B cell (primary cell): Measurements from ENCODE around the gene KIR3DL2. TPM values are rescaled to one million over a fixed set of nuclear protein-coding genes. Genes with fewer than 3 reads are reported as not detected.
"Not testable (repeated sequence)": the region's sequence is repeated elsewhere in the genome, so short reads cannot be mapped to it uniquely, and the experiment has no call there.

Source experiments
- ATAC-seq: fragments of 200-7000 bp; cut with Tn5 transposase; one replicate; pipeline ENCODE4 v1.10.0; 2021; ENCODE audit warnings: low read depth, mild to moderate bottlenecking, moderate number of reproducible peaks, moderate library complexity
- CTCF ChIA-PET: fragments of 350-600 bp; sonication (Branson Sonifier 250); formaldehyde crosslinking; loops from one replicate; lab custom pipeline; 2021; ENCODE audit warnings: antibody characterized with exemption, inconsistent platforms; lab: Charles Lee
- POLR2A ChIA-PET: fragments of 350-600 bp; sonication (Branson Sonifier 250); formaldehyde crosslinking; loops from one replicate; lab custom pipeline; 2021; ENCODE audit warnings: antibody characterized with exemption; lab: Charles Lee
- DNase-seq: peaks from one replicate; pipeline ENCODE4 v3.0.0; 2013
- H2AFZ ChIP-seq: 2 replicates; pipeline ENCODE4 v1.6.1; 2012; ENCODE audit warnings: mild to moderate bottlenecking, low read depth, low read length; ENCODE audit not compliant: insufficient read depth, poor library complexity, severe bottlenecking
- H3K27ac ChIP-seq, 2 donors: 1 replicate in 1 of 2; 2 replicates in 1 of 2; pipeline ENCODE4 v1.5.1; 2012 to 2013; ENCODE audit warnings: low read length in 2 of 2, mild to moderate bottlenecking in 2 of 2, moderate library complexity in 1 of 2
- H3K27me3 ChIP-seq, 4 experiments: fragments of 200-600 bp in 1 of 4; sonication (generic) in 1 of 4; replicated peaks in 1 of 4; 1 replicate in 2 of 4; 2 replicates in 2 of 4; pipeline versions ENCODE4 v1.6.1 to v1.7.0; 2013 to 2016; ENCODE audit warnings: low read length in 3 of 4, mild to moderate bottlenecking in 2 of 4, mixed read lengths in 1 of 4, moderate library complexity in 1 of 4; ENCODE audit not compliant: insufficient read depth in 4 of 4, control insufficient read depth in 3 of 4; ENCODE audit errors: control extremely low read depth in 1 of 4
- H3K36me3 ChIP-seq, 2 experiments: replicated peaks in 1 of 2; 1 replicate in 1 of 2; 2 replicates in 1 of 2; pipeline versions ENCODE4 v1.6.1 to v1.7.1; 2013; ENCODE audit warnings: low read length in 1 of 2; ENCODE audit not compliant: insufficient read depth in 2 of 2, control insufficient read depth in 1 of 2; ENCODE audit errors: control extremely low read depth in 1 of 2, extremely low read depth in 1 of 2
- H3K4me1 ChIP-seq, 2 donors: fragments of 200-600 bp in 1 of 2; sonication (generic) in 1 of 2; 1 replicate in 1 of 2; 2 replicates in 1 of 2; pipeline versions ENCODE4 v1.5.1 to v1.6.1; 2013 to 2017; ENCODE audit warnings: low read length in 2 of 2; ENCODE audit not compliant: control insufficient read depth in 2 of 2, insufficient read depth in 2 of 2
- H3K4me2 ChIP-seq: replicated peaks from 2 replicates; pipeline ENCODE3; 2012; ENCODE audit warnings: mild to moderate bottlenecking, low read depth, low read length; ENCODE audit not compliant: poor library complexity, severe bottlenecking
- H3K4me3 ChIP-seq, 5 experiments: fragments of 200-600 bp in 1 of 5; sonication (generic) in 1 of 5; 1 replicate in 3 of 5; 2 replicates in 2 of 5; pipeline versions ENCODE4 v1.5.1 to v1.7.0; 2011 to 2016; ENCODE audit warnings: low read length in 4 of 5, mild to moderate bottlenecking in 4 of 5, low read depth in 2 of 5, control low read depth in 1 of 5, moderate library complexity in 1 of 5; ENCODE audit not compliant: insufficient read depth in 1 of 5; ENCODE audit errors: control extremely low read depth in 1 of 5, extremely low read depth in 1 of 5
- H3K79me2 ChIP-seq: fragments of 200-600 bp; sonication (generic); one replicate; pipeline ENCODE4 v1.6.0; 2016; ENCODE audit warnings: low read length; ENCODE audit not compliant: control insufficient read depth, insufficient read depth
- H3K9ac ChIP-seq: fragments of 200-600 bp; sonication (generic); 2 replicates; pipeline ENCODE4 v1.6.1; 2017; ENCODE audit warnings: mild to moderate bottlenecking, low read length, moderate library complexity
- H3K9me3 ChIP-seq, 3 donors: one replicate each; pipeline versions ENCODE4 v1.6.1 to v1.7.1; 2013; ENCODE audit warnings: low read length in 2 of 3; ENCODE audit not compliant: control insufficient read depth in 2 of 3, insufficient read depth in 1 of 3; ENCODE audit errors: control extremely low read depth in 1 of 3
- H4K20me1 ChIP-seq: 2 replicates; pipeline ENCODE4 v1.6.0; 2012; ENCODE audit warnings: mild to moderate bottlenecking, low read length; ENCODE audit not compliant: insufficient read depth, control insufficient read depth, poor library complexity, severe bottlenecking
- H3K27ac Mint-ChIP-seq: one replicate; pipeline ENCODE4 v1.8.0; 2021; ENCODE audit warnings: mixed read lengths
- H3K27me3 Mint-ChIP-seq: one replicate; pipeline ENCODE4 v1.8.0; 2021; ENCODE audit warnings: mixed read lengths
- H3K4me1 Mint-ChIP-seq: one replicate; pipeline ENCODE4 v1.8.0; 2021; ENCODE audit warnings: mixed read lengths
- H3K4me3 Mint-ChIP-seq: one replicate; pipeline ENCODE4 v1.8.0; 2021; ENCODE audit warnings: mixed read lengths
- H3K9me3 Mint-ChIP-seq: one replicate; pipeline ENCODE4 v1.8.0; 2022; ENCODE audit warnings: mixed read lengths; ENCODE audit not compliant: insufficient read depth
- EZH2 ChIP-seq: IDR thresholded peaks from 2 replicates; pipeline ENCODE4 v1.6.1; 2012; ENCODE audit warnings: borderline replicate concordance, low read depth, mild to moderate bottlenecking, moderate library complexity, low read length; ENCODE audit not compliant: insufficient read depth, poor library complexity, severe bottlenecking
- WGBS: methylation state at CpG from one replicate; pipeline ENCODE4 v1.1.5; 2013; ENCODE audit warnings: missing lambda C conversion rate; ENCODE audit not compliant: insufficient coverage; 5-methylcytosine and 5-hydroxymethylcytosine counted together
- intact Hi-C: fragments of 100-400 bp; cut with micrococcal nuclease; formaldehyde crosslinking; loops from one replicate; pipeline ENCODE4 v1.10.0; 2022
- polyA plus RNA-seq: library from polyadenylated mRNA; depleted of rRNA; stranded (reverse); fragments of >200 nt; gene quantifications from 2 replicates; pipeline ENCODE4 v1.2.3, GENCODE V29; 2012
- total RNA-seq, 2 donors: library from RNA; stranded (reverse); fragments of 120-200 nt in 1 of 2; gene quantifications; 1 replicate in 1 of 2; 2 replicates in 1 of 2; pipeline versions ENCODE4 v1.2.3 to v1.2.4, GENCODE V29; 2013 to 2022
- TF ChIP-seq, protein P1 (sequence below): fragments of 200-600 bp; IDR thresholded peaks from one replicate; pipeline ENCODE4 v1.8.0; 2022; ENCODE audit warnings: antibody characterized with exemption, mild to moderate bottlenecking

The KIR3DL2 gene
- total and polyA plus RNA-seq, 2 donors (not counting 1 experiment from before 2014, with no cell fraction given), result 0.17 to 0.30 TPM

DNA sequence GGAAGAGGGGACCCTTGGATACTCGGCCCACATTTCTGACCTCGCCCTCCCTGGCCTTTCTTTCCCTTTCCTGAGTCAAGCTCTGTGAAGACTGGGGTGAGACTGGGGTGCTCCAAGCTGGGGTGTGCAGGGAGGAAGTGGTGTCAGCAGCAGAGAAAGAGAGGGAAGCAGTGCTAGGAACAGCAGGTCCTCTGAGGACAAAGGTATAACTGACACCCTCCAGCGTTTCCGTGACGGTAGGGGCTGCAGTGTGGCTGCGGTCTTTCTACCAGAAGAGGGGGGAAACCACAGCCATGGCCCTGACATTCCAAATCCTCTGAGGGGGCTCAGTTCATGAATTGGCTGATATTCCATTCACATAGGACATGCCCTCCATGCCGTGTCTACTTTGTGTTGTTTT is 1.1 kb downstream of the KIR3DL2 start:
- no peak for DNase-seq
- Mint-ChIP-seq H3K27ac (no peak overlapping the region), H3K9me3 (no peaks in the 10 kb centered on the region), H3K4me3 (no peak overlapping the region), H3K27me3 (peaks cover 29% of the 10 kb centered on the region), H3K4me1 (no peaks in the 10 kb centered on the region)
- Histone ChIP-seq H3K4me1 (no peaks in the 10 kb centered on the region), H4K20me1 (no peaks in the 10 kb centered on the region), H3K4me2 (no peak overlapping the region), H3K27ac (no peak overlapping the region), H3K4me3 (no peak overlapping the region), H3K27me3 (no peaks in the 10 kb centered on the region), H3K36me3 (no peaks in the 10 kb centered on the region), H3K9ac (no peak overlapping the region), H3K79me2 (no peaks in the 10 kb centered on the region), H3K9me3 (peaks cover 0 to 2% (median 0%) of the 10 kb centered on the region in 3 donors), H2AFZ (no peak overlapping the region)
- ChIA-PET POLR2A (no interaction called here), CTCF (no interaction called here)
- 58% methylated on average over 5 of the region's 7 CpGs for WGBS
- no peak for TF ChIP-seq EZH2
- TF ChIP-seq, protein P1, sequence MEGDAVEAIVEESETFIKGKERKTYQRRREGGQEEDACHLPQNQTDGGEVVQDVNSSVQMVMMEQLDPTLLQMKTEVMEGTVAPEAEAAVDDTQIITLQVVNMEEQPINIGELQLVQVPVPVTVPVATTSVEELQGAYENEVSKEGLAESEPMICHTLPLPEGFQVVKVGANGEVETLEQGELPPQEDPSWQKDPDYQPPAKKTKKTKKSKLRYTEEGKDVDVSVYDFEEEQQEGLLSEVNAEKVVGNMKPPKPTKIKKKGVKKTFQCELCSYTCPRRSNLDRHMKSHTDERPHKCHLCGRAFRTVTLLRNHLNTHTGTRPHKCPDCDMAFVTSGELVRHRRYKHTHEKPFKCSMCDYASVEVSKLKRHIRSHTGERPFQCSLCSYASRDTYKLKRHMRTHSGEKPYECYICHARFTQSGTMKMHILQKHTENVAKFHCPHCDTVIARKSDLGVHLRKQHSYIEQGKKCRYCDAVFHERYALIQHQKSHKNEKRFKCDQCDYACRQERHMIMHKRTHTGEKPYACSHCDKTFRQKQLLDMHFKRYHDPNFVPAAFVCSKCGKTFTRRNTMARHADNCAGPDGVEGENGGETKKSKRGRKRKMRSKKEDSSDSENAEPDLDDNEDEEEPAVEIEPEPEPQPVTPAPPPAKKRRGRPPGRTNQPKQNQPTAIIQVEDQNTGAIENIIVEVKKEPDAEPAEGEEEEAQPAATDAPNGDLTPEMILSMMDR, result no peak
- no peak for ATAC-seq
- intact Hi-C loops, result no loop called here

DNA sequence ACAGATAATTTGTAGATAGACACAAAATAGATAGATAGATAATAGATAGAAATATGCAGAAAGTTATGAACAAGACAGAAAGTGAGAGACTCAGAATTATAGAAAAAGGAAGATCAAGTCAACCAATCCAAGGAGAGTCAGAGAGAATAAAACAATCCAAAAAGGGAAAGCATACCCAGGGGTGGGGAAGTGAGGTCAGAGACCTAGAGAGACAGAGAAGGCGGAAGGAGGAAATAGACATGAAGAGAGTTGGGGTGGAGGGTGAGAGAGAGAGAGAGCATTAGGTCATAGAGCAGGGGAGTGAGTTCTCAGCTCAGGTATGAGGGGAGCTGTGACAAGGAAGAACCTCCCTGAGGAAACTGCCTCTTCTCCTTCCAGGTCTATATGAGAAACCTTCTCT is 5.0 kb downstream of the KIR3DL2 start:
- H3K4me2 ChIP-seq, intact Hi-C loops, H3K4me3 Mint-ChIP-seq, POLR2A ChIA-PET, DNase-seq, H3K4me3 ChIP-seq, H3K9me3 Mint-ChIP-seq, H3K9ac ChIP-seq, H4K20me1 ChIP-seq, H2AFZ ChIP-seq, H3K79me2 ChIP-seq, H3K36me3 ChIP-seq, ATAC-seq, H3K4me1 ChIP-seq, H3K27ac Mint-ChIP-seq, H3K27me3 ChIP-seq, H3K4me1 Mint-ChIP-seq, H3K9me3 ChIP-seq, H3K27ac ChIP-seq, CTCF ChIA-PET: not testable (repeated sequence)
- 50% methylated on average over 1 of the region's 1 CpG for WGBS
- peaks cover 25% of the 10 kb centered on the region for H3K27me3 Mint-ChIP-seq

DNA sequence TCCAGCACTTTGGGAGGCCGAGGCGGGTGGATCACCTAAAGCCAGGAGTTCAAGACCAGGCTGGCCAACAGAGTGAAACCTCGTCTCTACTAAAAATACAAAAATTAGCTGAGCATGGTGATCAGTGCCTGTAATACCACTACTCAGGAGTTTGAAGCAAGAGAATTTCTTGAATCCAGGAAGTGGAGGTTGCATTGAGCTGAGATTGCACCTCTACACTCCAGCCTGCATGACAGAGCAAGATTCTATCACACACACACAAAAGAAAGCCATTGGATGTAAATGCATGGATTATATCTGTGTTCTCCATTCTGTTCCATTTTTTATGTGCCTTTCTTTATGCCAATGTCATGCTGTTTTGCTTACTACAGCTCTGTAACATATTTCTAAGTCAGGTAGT is 8.2 kb downstream of the KIR3DL2 start:
- H3K4me1 Mint-ChIP-seq, DNase-seq, H3K27ac ChIP-seq, H3K4me1 ChIP-seq, H3K4me3 Mint-ChIP-seq, H3K9ac ChIP-seq, intact Hi-C loops, H2AFZ ChIP-seq, H3K27me3 ChIP-seq, H3K4me2 ChIP-seq, H3K9me3 Mint-ChIP-seq, H3K79me2 ChIP-seq, CTCF ChIA-PET, H3K36me3 ChIP-seq, ATAC-seq, H3K4me3 ChIP-seq, H3K27ac Mint-ChIP-seq, H4K20me1 ChIP-seq, H3K9me3 ChIP-seq, POLR2A ChIA-PET: not testable (repeated sequence)
- no CpG with 5 or more reads among the region's 3 CpGs for WGBS
- peaks cover 23% of the 10 kb centered on the region for H3K27me3 Mint-ChIP-seq
